CD4-positive, CD25-positive, alpha-beta regulatory T cell (primary cell): ENCODE results near the gene COL19A1. TPM values are rescaled to one million over a fixed set of nuclear protein-coding genes. Genes with fewer than 3 reads are reported as not detected.
"Not testable (repeated sequence)": the region's sequence is repeated elsewhere in the genome, so short reads cannot be mapped to it uniquely, and the experiment has no call there.

Source experiments
- ATAC-seq, 2 donors: fragments of 150-1000 bp; cut with Tn5 transposase; one replicate each; pipeline ENCODE4 v1.10.0; 2021; ENCODE audit warnings: low read depth in 2 of 2, moderate number of reproducible peaks in 2 of 2, moderate library complexity in 1 of 2
- DNase-seq, 3 donors: peaks; one replicate each; pipeline versions ENCODE4 v3.0.0 to v3.0.0-alpha.2; 2012 to 2022; ENCODE audit warnings: mixed read lengths in 1 of 3
- H3K27ac ChIP-seq: one replicate; pipeline ENCODE4 v1.7.0; 2013; ENCODE audit warnings: mild to moderate bottlenecking, low read length; ENCODE audit not compliant: insufficient read depth, poor library complexity, severe bottlenecking
- H3K27me3 ChIP-seq: one replicate; pipeline ENCODE4 v1.7.0; 2013; ENCODE audit warnings: low read length; ENCODE audit not compliant: control insufficient read depth, insufficient read depth
- H3K36me3 ChIP-seq: one replicate; pipeline ENCODE4 v1.7.0; 2013; ENCODE audit warnings: mild to moderate bottlenecking, low read length, moderate library complexity; ENCODE audit not compliant: control insufficient read depth, insufficient read depth
- H3K4me1 ChIP-seq: 2 replicates; pipeline ENCODE4 v1.7.0; 2013; ENCODE audit warnings: mild to moderate bottlenecking, low read length; ENCODE audit not compliant: insufficient read depth, control insufficient read depth, poor library complexity, severe bottlenecking
- H3K4me3 ChIP-seq: one replicate; pipeline ENCODE4 v1.7.0; 2013; ENCODE audit warnings: low read depth, mild to moderate bottlenecking, low read length, moderate library complexity
- H3K9me3 ChIP-seq, 2 experiments: 1 replicate in 1 of 2; 2 replicates in 1 of 2; pipeline ENCODE4 v1.7.0; 2013; ENCODE audit warnings: low read length in 2 of 2, mild to moderate bottlenecking in 1 of 2, moderate library complexity in 1 of 2; ENCODE audit not compliant: control insufficient read depth in 2 of 2
- H3K27ac Mint-ChIP-seq, 3 donors: one replicate each; pipeline ENCODE4 v1.8.0; 2020 to 2022; ENCODE audit warnings: mild to moderate bottlenecking in 3 of 3, mixed read lengths in 3 of 3, moderate library complexity in 2 of 3
- H3K27me3 Mint-ChIP-seq: one replicate; pipeline ENCODE4 v1.8.0; 2022; ENCODE audit warnings: mild to moderate bottlenecking, mixed read lengths
- H3K36me3 Mint-ChIP-seq: one replicate; pipeline ENCODE4 v1.8.0; 2020; ENCODE audit warnings: mixed read lengths
- H3K4me1 Mint-ChIP-seq, 4 donors: one replicate each; pipeline ENCODE4 v1.8.0; 2020 to 2022; ENCODE audit warnings: mixed read lengths in 4 of 4, mild to moderate bottlenecking in 1 of 4
- H3K4me3 Mint-ChIP-seq, 4 donors: one replicate each; pipeline ENCODE4 v1.8.0; 2020 to 2022; ENCODE audit warnings: mild to moderate bottlenecking in 4 of 4, mixed read lengths in 4 of 4, moderate library complexity in 3 of 4
- H3K9me3 Mint-ChIP-seq, 7 donors: one replicate each; pipeline ENCODE4 v1.8.0; 2020 to 2022; ENCODE audit warnings: mixed read lengths in 7 of 7, mild to moderate bottlenecking in 3 of 7, moderate library complexity in 2 of 7
- polyA plus RNA-seq, 4 donors: library from polyadenylated mRNA; unstranded; fragments of 300-500 nt; fragmentation: Illumina TruSeq; gene quantifications; one replicate each; pipeline ENCODE4 v1.2.3, GENCODE V29; 2021
- total RNA-seq: library from RNA; stranded (reverse); gene quantifications from one replicate; pipeline ENCODE4 v1.2.3, GENCODE V29; 2022

Gene COL19A1
- total and polyA plus RNA-seq, 5 donors from 2014 or later: 0.17 TPM; not detected in 4

- H3K27ac Mint-ChIP-seq: peak overlapping the region in 1 of 3 donors; percentile 29
- no peaks in the 10 kb centered on the region for H3K4me1 Mint-ChIP-seq
- no peaks in the 10 kb centered on the region for H3K4me1 ChIP-seq
- peaks cover 8% of the 10 kb centered on the region for H3K27me3 Mint-ChIP-seq
- H3K27ac ChIP-seq: no peak overlapping the region
- no peaks in the 10 kb centered on the region for H3K36me3 ChIP-seq
- H3K36me3 Mint-ChIP-seq: no peaks in the 10 kb centered on the region
- ATAC-seq (no peak), DNase-seq (no peak)
- no peak overlapping the region for H3K4me3 Mint-ChIP-seq
- peaks cover 0 to 6% (median 1%) of the 10 kb centered on the region in 7 donors for H3K9me3 Mint-ChIP-seq
- no peaks in the 10 kb centered on the region for H3K9me3 ChIP-seq
- no peak overlapping the region for H3K4me3 ChIP-seq
- no peaks in the 10 kb centered on the region for H3K27me3 ChIP-seq
These were observed 22.3 kb downstream of the COL19A1 start for GRCh38 chr6:69888482-69889233.

- DNase-seq, H3K9me3 Mint-ChIP-seq, H3K27me3 ChIP-seq, H3K36me3 Mint-ChIP-seq, H3K27ac Mint-ChIP-seq, H3K4me3 ChIP-seq, H3K4me1 ChIP-seq, H3K36me3 ChIP-seq, H3K27me3 Mint-ChIP-seq, H3K9me3 ChIP-seq, H3K4me1 Mint-ChIP-seq, H3K27ac ChIP-seq, H3K4me3 Mint-ChIP-seq, ATAC-seq: not testable (repeated sequence)
These were observed 23.0 kb downstream of the COL19A1 start for GRCh38 chr6:69889234-69889974.

- not testable (repeated sequence) for H3K27ac ChIP-seq, ATAC-seq, H3K9me3 ChIP-seq, H3K36me3 Mint-ChIP-seq, H3K9me3 Mint-ChIP-seq, H3K27me3 ChIP-seq, H3K27ac Mint-ChIP-seq, H3K4me1 Mint-ChIP-seq, DNase-seq, H3K27me3 Mint-ChIP-seq, H3K36me3 ChIP-seq, H3K4me3 ChIP-seq, H3K4me1 ChIP-seq, H3K4me3 Mint-ChIP-seq
These were observed 26.2 kb downstream of the COL19A1 start for GRCh38 chr6:69892561-69892960.

GRCh38 chr6:69893266-69893665 is 26.9 kb downstream of the COL19A1 start:
- not testable (repeated sequence) for H3K27ac ChIP-seq, H3K27me3 ChIP-seq, H3K36me3 ChIP-seq, H3K27ac Mint-ChIP-seq, H3K4me1 ChIP-seq, ATAC-seq, H3K4me3 Mint-ChIP-seq, DNase-seq, H3K27me3 Mint-ChIP-seq, H3K4me1 Mint-ChIP-seq, H3K36me3 Mint-ChIP-seq, H3K9me3 ChIP-seq, H3K4me3 ChIP-seq, H3K9me3 Mint-ChIP-seq

GRCh38 chr6:69894578-69895347 is 28.4 kb downstream of the COL19A1 start:
- no peaks in the 10 kb centered on the region for H3K36me3 Mint-ChIP-seq
- Histone ChIP-seq H3K4me3 (no peak overlapping the region), H3K4me1 (no peaks in the 10 kb centered on the region), H3K27ac (no peak overlapping the region), H3K27me3 (no peaks in the 10 kb centered on the region), H3K9me3 (no peaks in the 10 kb centered on the region), H3K36me3 (no peaks in the 10 kb centered on the region)
- H3K27me3 Mint-ChIP-seq: peaks cover 7% of the 10 kb centered on the region
- no peak for DNase-seq
- ATAC-seq: no peak
- H3K4me3 Mint-ChIP-seq: no peak overlapping the region
- H3K27ac Mint-ChIP-seq: no peak overlapping the region
- peaks cover 0 to 1% (median 1%) of the 10 kb centered on the region in 7 donors for H3K9me3 Mint-ChIP-seq
- no peaks in the 10 kb centered on the region for H3K4me1 Mint-ChIP-seq

- Histone ChIP-seq H3K4me3 (no peak overlapping the region), H3K36me3 (no peaks in the 10 kb centered on the region), H3K27ac (no peak overlapping the region), H3K27me3 (no peaks in the 10 kb centered on the region), H3K4me1 (no peaks in the 10 kb centered on the region), H3K9me3 (no peaks in the 10 kb centered on the region)
- no peaks in the 10 kb centered on the region for H3K36me3 Mint-ChIP-seq
- H3K4me3 Mint-ChIP-seq: no peak overlapping the region
- H3K27ac Mint-ChIP-seq: no peak overlapping the region
- DNase-seq: no peak
- H3K27me3 Mint-ChIP-seq: peaks cover 7% of the 10 kb centered on the region
- no peaks in the 10 kb centered on the region for H3K4me1 Mint-ChIP-seq
- no peaks in the 10 kb centered on the region for H3K9me3 Mint-ChIP-seq
- ATAC-seq: no peak
These were observed 29.0 kb downstream of the COL19A1 start for GRCh38 chr6:69895396-69895795.

GRCh38 chr6:69900869-69901268 is 34.5 kb downstream of the COL19A1 start:
- Histone ChIP-seq H3K36me3 (no peaks in the 10 kb centered on the region), H3K27ac (no peak overlapping the region), H3K4me3 (no peak overlapping the region), H3K9me3 (no peaks in the 10 kb centered on the region), H3K27me3 (peaks cover 2% of the 10 kb centered on the region), H3K4me1 (no peaks in the 10 kb centered on the region)
- H3K4me3 Mint-ChIP-seq: no peak overlapping the region
- H3K27me3 Mint-ChIP-seq: no peaks in the 10 kb centered on the region
- no peaks in the 10 kb centered on the region for H3K9me3 Mint-ChIP-seq
- DNase-seq (no peak), ATAC-seq (no peak)
- no peak overlapping the region for H3K27ac Mint-ChIP-seq
- H3K4me1 Mint-ChIP-seq: no peaks in the 10 kb centered on the region
- H3K36me3 Mint-ChIP-seq: no peaks in the 10 kb centered on the region
